GM21825 (cell line): ENCODE measurements around the gene PDE1A.

Experiments
- ATAC-seq: cut with Tn5 transposase; IDR thresholded peaks from one replicate; pipeline ENCODE4 v1.9.1; 2021; ENCODE audit warnings: mild to moderate bottlenecking, moderate library complexity; ENCODE audit not compliant: unreplicated experiment

The PDE1A gene

DNA sequence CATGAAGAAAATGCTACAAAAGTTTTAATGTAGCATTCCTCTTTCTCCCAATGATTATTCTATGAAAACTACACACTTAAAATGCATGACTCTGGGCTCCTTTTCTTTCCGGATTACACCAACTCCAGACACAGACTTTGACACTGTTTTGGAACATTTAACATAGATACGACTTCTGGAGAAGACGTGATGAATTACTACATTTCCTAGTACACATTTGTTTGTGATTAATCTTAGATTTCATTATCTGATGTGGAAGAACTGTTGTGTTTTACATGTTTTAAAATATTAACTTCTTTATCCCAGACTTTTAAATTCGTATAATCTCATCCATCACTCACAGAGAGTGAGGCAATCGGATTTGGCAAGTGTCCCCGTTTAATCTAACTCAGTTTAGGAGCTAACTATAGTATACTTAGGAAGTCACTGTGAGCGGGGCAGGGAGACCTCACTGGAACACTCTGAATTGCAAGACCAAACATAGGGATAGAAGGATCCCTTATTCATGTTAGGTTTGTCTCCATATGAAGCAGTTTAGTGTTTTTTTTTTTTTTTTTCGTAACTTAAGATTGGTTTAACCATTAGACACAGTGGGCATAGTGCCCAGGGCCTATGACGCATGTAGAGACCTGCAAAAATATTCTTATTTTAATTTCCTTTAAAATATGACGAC is 66.7 kb downstream of the PDE1A start:
- ATAC-seq, result no peak

DNA sequence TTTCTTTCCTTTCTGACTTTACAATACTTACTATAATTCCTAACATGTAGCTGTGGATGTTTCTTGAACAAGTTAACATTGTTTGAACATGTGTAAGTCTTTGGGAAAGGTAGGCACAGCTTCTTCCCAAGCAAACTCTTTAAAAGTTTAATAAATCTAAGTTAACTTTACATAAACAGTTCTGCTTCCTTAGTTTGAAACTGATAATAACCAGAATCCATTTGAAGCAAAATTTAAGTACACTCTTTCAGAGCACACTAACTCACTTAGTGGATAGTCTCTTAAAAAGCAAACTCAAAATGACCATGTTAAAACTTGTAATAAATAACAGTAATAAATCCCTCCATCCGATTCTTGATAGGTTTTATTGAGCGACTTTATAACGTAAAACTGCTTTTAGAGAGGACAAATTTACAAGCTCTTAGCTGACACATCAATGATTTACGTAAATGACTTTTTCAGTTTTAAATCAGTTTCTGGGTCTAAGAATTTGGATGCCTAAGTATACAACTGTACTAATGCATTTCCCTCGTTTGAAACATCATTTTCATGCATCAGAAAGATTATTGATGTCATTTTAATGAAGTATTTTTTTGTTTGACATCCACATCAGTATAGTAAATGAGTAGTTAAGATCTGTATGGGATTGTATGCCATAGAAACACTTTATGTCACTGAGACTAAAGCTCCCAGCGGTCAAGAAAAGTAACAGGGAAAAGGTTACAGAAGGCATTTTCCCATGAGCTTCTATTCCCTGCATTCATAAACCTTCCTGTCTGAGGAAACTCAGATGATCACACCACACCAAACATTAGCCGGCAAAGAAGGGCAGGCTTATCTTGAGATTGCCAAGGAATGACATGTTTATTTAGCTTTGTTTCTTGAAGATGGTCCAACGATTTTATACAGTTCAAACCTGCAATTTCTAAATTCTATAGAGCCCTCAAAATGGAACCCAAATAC is 67.5 kb downstream of the PDE1A start:
- no peak for ATAC-seq

- ATAC-seq, result no peak
Measured at GRCh38 chr2:182358601-182359000, 68.2 kb downstream of the PDE1A start.

DNA sequence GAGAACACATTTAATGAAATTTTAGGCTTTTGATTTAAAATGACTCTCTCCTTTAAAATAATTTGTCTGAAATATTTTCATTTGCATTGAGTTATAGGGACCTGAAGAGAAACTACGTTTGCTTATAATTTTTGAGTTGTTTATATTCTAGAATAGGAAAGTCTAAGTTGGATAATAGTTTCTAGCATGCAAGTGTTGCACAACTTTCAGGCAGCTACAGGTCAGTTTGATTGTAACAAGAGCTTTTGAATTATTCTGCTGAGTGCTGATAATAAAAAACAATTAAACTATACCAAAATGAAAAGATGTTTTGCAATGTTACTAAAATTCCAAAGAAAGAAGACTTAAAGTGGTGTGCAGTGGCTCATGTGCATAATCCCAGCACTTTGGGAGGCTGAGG is 71.0 kb downstream of the PDE1A start:
- ATAC-seq, result no peak

- no peak for ATAC-seq
Measured at GRCh38 chr2:182351427-182351826, 75.4 kb downstream of the PDE1A start.

- ATAC-seq, result no peak
Measured at GRCh38 chr2:182349268-182349667, 77.6 kb downstream of the PDE1A start.

GRCh38 chr2:182345384-182345783 is 81.5 kb downstream of the PDE1A start:
- no peak for ATAC-seq

GRCh38 chr2:182330451-182331305 is 96.2 kb downstream of the PDE1A start:
- no peak for ATAC-seq

- no peak for ATAC-seq
Measured at GRCh38 chr2:182324665-182325064, 102.2 kb downstream of the PDE1A start.

DNA sequence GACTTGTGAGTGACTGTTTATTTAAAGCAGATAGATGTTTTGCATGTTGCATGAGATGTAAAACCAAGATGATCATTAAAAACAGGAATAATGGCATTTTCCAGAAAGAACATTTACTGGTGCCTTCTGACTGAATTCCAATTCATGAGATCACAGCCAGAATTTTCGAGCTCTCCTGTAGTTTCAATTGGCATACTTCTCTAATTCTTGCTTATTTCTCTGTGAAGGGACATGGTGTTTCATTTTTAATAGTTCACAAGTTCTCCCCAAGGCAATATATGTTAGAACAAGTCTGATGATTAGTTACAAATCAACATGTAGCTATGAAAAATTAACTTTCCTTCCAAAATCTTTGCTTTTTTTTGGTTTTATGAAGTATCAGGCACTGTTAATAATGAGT is 105.7 kb downstream of the PDE1A start:
- no peak for ATAC-seq

DNA sequence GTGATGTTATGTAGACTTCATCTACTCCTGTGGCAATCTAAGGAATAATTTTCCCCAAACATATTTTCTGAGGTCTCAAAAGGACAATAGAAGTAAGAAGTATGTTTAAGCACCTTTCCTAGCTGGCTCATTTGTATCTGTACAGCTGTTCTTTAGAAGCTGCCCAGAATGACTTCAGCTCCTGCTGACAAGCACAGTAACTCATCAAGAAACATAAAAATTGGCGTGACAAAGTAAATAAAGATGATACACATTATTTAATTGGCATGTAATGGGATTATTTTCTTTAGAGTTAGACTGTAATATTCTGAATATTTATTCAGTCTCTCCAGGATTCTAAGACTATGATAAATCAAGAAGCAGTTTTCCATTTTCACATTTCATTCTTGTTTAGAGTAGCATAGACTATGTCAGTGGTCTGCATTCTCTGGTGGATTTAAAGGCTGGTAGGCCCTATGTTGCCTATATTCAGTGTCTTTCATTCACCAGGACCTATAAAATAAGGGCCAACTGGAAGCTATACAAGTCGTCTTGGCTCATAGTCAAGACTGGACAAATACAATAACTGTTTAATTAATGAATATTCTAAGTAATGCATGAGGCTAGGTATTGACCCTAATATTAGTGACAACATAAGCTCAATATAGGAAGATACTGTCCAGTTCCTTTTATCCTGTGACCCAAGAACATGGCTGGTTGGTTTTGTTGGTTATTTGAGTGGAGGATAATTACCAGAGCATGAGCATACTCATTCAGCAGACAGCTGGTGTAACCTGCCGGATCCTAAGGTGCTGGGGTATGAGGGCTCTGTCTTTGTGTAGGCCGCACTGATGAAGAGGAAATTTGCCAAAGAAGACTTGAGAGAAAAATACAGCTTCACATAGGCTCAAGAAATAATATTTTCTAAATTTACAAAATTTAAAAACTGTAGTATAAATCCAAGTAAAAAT is 107.0 kb downstream of the PDE1A start:
- no peak for ATAC-seq

DNA sequence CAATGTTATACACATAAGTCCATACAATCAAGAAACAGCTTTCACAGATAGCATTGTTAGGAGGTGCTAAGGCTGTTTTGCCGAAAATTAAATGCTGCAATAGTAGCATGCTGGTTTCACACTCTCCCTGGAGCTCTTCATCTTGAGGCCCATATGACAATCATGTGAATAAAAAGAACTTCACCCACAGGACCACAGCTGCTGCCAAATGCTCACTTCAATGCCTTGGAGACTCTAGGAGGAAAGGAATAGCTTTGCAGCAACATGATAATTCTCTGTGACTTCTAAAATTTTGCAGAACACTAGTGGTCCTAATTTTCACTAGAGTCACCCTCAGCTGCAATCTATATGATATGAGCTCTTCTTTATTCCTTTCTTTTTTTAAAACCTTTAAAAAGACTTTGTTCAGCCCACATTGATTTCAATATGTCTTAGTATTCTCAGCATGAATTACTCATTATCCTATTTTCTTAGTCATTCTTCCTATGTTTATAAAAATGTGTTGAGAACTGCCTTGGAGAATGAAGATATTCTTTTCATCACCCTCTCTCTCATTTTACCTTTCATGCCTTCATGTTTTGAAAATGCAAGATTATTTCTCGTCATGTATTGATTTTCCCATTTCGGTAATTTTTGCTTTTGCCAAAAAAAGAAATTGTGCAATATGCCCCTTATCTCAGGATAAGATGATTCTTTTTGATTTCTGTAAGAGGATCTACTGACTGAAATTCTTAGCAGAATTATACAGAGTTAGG is 108.2 kb downstream of the PDE1A start:
- ATAC-seq, result no peak

GRCh38 chr2:182316950-182317349 is 109.9 kb downstream of the PDE1A start:
- ATAC-seq, result no peak

- no peak for ATAC-seq
Measured at GRCh38 chr2:182302972-182303371, 123.9 kb downstream of the PDE1A start.

DNA sequence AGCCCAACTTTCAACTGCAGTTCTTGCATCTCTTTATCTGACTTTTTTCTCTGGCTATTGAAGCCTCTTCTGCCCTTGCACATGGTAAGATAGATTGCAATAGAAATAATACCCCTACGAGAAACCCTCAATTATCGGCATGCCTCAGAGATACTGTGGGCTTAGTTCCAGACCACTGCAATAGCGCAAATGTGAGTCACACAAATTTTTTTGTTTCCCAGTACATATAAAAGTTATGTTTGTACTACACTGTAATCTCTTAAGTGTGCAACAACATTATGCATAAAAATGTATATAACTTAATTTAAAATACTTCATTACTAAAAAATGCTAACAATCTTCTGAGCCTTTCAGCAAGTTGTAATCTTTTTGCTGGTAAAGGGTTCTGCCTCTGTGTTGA is 124.7 kb downstream of the PDE1A start:
- no peak for ATAC-seq

DNA sequence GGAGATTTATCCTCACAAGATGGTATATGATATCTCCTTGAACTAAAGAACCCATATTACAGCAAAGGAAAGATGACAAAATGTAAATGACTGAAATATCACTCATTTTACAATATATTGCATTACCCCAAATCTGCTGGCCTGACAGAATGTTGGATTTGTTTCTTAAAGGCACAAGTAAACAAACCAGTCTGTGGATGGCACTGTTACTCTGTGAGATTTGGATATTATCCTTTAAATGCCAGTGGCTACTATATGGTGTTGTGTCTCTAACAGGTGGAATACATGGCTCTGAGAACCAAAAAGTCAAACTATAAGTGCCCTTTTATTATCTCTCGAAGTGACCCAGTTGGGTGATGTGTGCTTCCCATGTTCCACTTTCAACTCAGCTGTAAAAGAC is 125.7 kb downstream of the PDE1A start:
- no peak for ATAC-seq

- no peak for ATAC-seq
Measured at GRCh38 chr2:182300608-182301007, 126.2 kb downstream of the PDE1A start.

GRCh38 chr2:182299632-182300031 is 127.2 kb downstream of the PDE1A start:
- ATAC-seq, result no peak

- no peak for ATAC-seq
Measured at GRCh38 chr2:182298456-182298855, 128.4 kb downstream of the PDE1A start.
